Non-pigmented ciliary epithelial cell (primary cell): Measurements from ENCODE around the gene PRKAG2.

Experiments
- DNase-seq: peaks from one replicate; pipeline ENCODE4 v3.0.0-alpha.2; 2010; ENCODE audit warnings: low read depth

Gene PRKAG2

GRCh38 chr7:151900986-151901621 is 24.2 kb upstream of the PRKAG2 start:
- no peak for DNase-seq

DNA sequence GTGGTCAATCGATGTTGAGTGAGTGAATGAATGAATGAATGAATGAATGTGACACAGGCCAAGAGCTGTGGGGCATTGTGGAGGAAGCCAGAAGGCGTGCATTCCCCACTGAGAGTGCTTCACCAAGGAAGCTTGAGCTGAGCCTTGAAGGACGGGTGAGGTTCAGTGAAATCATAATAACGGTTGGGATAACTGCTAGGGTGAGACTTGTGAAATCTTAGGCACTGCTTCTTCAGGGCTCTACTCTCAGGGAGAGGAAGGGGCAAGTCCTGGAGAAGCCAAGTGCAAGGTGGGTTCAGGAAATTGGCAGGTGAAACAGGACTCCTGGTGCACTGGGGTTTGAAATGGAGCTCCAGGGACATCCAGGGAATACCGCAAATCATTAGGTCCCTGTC is 23.7 kb upstream of the PRKAG2 start:
- DNase-seq, result no peak

GRCh38 chr7:151899513-151900360 is 22.8 kb upstream of the PRKAG2 start:
- DNase-seq, result no peak

GRCh38 chr7:151897951-151898686 is 21.2 kb upstream of the PRKAG2 start:
- no peak for DNase-seq

GRCh38 chr7:151897161-151897731 is 20.3 kb upstream of the PRKAG2 start:
- no peak for DNase-seq

DNA sequence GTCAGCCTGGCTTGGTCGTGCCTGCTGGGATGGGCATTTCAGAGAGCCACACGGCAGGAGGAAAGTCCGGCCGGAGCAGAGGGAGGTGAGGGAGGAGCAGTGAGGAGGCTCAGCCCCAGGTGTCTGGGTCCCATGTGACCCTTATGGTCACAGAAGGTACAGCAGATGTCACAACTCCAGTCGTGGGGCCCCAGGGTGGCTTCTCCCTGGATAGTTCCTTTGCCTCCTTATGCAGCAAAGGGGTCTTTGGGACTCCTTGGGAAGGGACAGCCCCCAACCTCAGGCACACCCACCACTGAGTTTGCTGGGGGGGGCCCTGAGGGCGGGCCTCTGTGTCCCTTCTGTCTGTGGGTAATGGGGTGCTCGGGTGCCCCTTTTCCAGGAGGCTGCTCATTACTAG is 19.6 kb upstream of the PRKAG2 start:
- DNase-seq, result no peak

DNA sequence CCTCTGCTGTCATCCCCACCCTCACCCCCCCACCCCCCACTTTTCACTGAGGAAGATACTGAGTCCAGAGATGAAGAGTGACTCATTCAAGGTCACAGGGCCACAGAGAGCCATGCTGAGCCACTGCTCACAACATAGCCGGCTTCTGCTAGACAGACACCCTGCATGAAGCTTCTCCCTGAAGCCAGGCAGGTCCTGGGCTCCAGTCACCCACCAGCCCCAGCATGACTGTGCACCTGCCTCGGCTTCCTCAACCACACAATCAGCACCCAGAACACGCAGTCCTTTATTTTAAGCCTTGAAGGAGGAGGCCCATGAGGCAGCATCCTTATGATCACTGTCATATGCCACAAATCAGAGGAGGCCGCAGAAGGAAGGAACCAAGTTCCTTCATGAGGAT is 19.2 kb upstream of the PRKAG2 start:
- DNase-seq, result no peak

DNA sequence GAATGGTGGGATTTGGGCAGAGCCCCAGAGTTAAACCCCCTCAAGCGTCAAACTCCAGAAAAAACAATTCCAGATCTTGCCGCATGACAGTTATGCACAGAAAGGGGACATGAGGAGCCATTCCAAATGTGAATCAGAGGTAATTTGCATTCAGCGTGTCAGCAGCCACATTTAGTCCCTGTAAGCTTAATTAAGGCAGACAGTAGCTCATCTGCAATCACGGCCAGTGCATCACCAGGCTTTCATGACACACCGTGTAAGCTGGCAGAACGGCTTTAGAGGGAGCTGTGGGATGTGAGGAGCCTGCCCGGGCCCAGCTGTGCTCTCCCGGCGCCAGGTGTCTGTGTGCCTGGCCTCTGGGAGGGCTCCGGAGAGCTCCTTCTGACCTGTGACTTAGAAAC is 18.7 kb upstream of the PRKAG2 start:
- no peak for DNase-seq

DNA sequence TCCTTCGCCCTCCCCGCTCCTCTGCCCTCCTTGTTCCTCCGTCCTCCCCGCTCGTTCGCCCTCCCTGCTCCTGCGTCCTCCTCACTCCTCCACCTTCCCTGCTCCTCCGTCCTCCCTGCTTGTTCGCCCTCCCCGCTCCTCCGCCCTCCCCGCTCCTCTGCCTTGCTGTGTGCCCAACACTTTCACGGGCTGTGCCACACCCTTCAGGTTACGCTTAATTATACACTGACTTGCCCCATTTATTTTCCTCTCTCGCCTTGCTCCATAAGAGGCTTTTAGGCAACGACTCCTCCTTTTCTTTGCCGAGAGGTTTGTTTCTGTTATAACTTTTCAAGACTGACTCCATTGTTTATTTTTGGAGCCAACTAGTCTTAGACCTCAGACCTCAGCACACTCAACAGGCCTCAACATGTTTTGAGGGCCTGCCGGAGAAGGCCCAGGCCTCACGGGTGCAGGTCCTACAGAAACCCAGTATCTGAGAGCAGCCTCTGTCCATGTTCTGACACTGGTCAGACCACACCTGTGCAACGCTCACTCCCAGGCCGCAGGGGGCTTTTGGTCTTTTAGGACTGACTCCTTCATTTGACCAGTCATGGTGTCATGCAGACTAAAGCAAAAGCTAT is 18.2 kb upstream of the PRKAG2 start:
- DNase-seq, result no peak

GRCh38 chr7:151894111-151895007 is 17.4 kb upstream of the PRKAG2 start:
- DNase-seq, result no peak

DNA sequence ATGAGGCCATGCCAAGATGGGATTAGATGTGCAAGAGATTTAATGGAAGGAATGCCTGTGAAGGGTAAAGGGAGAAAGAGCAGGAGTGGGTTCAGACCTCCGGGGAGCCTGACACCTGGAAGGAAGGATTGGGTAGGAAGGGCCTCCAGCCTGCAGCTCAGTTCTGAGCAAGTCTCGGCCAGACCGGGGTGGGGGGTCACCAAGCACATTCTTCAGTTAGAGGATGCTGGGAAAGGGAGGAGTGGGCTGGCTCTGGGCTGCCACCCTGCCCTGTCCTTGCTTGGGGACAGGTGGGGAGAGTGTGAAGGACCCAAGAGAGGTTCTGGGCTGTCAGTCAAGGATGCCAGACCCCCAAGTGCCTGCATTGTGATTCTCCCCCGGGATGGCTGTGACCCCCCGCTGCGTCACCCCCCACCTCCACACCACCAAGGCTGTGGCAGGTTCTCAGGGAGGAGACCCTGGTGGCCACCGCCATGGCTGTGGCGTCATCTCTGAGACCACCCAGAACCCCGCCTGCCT is 16.5 kb upstream of the PRKAG2 start:
- DNase-seq, result no peak

DNA sequence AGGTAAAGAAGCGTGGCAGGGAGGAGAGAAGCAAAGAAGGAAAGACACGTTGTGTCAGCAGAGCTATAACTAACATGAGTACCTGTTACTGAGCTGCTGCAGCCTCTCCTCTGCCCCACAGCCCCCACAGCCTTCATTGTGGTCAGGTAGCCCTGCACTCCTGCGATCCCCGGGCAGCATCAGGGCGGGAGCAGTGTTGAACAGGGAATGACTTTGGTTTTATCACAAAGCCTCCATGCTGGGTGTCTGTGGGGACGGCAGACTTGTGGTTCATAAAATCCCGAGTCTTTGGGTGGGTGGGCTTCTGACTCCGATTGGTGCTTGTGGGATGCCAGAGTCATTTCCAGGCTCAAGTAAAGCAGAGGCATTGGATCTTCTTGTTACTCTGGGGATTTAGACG is 14.8 kb upstream of the PRKAG2 start:
- no peak for DNase-seq

- no peak for DNase-seq
Observed at GRCh38 chr7:151891182-151891581, 14.3 kb upstream of the PRKAG2 start.

GRCh38 chr7:151890355-151891004 is 13.6 kb upstream of the PRKAG2 start:
- no peak for DNase-seq

GRCh38 chr7:151889406-151890354 is 12.8 kb upstream of the PRKAG2 start:
- DNase-seq, result no peak

DNA sequence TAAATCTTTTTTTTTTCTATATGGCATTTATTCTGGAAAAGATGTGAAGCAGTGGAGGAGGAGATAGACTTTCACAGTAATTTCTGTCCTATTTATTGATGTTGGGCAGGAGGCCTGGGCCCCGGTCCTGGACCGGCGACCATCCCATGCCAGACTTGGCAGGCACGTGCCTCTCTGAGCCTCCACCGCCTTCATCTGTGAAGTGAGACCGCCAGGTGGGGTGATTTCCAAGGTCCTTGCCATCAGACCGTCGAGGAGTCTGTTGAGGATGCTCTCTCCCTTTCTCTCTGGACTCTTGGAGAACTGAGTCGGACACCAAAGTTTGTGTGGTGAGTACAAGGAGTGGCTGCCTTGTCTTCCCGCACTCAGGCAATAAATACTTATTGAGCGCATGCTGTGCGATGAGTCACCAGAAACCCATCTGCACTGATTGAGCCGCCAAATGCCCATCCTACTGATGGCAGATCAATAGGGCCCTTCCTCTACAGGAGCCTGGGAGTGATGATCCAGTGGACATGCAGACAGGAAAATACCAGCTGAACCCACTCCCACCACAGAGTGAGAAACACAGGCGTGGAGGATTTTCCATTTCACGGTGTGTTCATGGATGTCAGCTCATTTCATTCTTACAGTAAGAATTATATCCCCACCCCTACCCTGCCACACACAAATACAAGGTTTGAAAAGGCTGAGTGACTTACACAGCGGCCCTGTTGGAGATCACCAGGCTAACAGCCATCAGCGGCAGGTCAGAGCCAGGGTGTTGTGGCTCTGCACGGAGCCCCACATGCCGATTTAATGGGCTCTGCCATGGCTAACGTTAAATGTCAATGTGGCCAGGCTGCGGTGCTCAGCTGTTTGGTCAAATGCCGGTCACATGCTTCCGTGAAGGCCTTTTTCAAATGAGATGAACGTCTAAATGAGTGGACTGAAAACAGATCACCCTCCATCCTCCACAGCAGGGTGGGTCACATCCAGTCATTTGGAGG is 11.5 kb upstream of the PRKAG2 start:
- DNase-seq, result no peak

DNA sequence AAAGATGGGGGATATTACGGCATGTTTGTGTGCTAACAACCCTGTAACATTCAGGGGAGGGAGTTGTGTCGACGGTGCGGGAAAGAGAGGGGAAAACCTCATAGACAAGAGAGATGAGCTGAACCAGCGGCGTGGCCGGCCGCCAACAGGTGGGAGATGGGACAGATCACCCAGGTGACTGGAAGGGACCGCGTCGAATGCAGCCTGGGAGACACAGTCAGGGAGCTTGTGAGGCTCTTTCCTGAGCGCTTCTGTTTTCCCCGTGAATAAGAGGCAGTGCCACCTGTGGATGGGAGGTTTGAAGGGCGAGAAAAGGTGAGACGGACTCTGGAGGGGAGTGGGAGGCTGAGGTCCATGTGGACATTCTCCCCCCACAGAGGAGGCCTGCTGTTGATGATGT is 9.9 kb upstream of the PRKAG2 start:
- DNase-seq, result no peak

DNA sequence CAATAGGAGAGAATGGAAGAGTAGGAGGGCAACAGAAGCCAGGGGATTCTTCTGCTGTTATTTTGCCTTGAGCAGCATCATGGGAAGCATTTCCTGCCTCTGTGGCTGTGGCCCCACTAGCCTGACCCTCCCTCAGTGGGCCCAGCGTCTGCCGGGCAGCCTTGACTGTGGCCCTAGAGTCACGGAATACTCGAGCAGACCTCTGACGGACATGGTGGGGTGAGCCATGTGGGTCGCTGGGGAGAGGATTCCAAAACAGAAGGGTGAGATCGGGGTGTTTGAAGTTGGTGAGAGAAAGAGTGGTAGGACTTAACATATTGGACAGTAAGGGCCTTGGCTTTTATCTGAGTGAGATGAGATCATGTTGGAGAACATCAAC is 8.3 kb upstream of the PRKAG2 start:
- DNase-seq, result no peak
